ENCODE data around the gene SETD3. TPM values are rescaled to one million over a fixed set of nuclear protein-coding genes. Genes with fewer than 3 reads are reported as not detected.

The SETD3 gene
- total RNA-seq, 1 donor from 2014 or later, result 46.0 TPM

DNA sequence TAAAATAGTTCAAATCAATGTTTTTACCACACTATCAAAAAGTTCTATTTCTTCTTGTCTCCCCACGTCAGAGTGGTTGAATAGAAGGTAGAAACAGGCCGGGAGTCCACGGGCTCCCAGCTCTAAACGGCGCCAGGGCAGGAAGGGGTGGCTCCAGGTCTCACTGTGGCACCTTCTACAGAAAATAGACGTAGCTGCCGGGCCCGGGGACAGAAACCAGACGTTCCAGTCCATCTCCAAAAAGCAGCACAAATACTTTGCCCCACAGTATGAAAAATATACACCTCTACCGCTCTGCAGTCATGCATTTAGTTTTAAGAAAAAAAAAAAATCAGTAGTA lies 31.4 kb upstream of the SETD3 start:
- Mint-ChIP-seq H3K4me1 (ENCODE audit: low read depth) (peaks cover 4% of the 10 kb centered on the region), H3K36me3 (ENCODE audit: insufficient read depth) (peaks cover 7% of the 10 kb centered on the region), H3K27me3 (no peaks in the 10 kb centered on the region), H3K9me3 (ENCODE audit: low read depth) (no peaks in the 10 kb centered on the region), H3K4me3 (ENCODE audit: low read depth) (no peak overlapping the region), H3K27ac (peak overlapping the region; percentile 45)
- TF ChIP-seq, protein P1, sequence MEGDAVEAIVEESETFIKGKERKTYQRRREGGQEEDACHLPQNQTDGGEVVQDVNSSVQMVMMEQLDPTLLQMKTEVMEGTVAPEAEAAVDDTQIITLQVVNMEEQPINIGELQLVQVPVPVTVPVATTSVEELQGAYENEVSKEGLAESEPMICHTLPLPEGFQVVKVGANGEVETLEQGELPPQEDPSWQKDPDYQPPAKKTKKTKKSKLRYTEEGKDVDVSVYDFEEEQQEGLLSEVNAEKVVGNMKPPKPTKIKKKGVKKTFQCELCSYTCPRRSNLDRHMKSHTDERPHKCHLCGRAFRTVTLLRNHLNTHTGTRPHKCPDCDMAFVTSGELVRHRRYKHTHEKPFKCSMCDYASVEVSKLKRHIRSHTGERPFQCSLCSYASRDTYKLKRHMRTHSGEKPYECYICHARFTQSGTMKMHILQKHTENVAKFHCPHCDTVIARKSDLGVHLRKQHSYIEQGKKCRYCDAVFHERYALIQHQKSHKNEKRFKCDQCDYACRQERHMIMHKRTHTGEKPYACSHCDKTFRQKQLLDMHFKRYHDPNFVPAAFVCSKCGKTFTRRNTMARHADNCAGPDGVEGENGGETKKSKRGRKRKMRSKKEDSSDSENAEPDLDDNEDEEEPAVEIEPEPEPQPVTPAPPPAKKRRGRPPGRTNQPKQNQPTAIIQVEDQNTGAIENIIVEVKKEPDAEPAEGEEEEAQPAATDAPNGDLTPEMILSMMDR (IDR thresholded peaks at IDR 0.05; ENCODE audit: unreplicated experiment), result no peak
- no peak for DNase-seq (ENCODE audit: low spot score, unreplicated experiment)

DNA sequence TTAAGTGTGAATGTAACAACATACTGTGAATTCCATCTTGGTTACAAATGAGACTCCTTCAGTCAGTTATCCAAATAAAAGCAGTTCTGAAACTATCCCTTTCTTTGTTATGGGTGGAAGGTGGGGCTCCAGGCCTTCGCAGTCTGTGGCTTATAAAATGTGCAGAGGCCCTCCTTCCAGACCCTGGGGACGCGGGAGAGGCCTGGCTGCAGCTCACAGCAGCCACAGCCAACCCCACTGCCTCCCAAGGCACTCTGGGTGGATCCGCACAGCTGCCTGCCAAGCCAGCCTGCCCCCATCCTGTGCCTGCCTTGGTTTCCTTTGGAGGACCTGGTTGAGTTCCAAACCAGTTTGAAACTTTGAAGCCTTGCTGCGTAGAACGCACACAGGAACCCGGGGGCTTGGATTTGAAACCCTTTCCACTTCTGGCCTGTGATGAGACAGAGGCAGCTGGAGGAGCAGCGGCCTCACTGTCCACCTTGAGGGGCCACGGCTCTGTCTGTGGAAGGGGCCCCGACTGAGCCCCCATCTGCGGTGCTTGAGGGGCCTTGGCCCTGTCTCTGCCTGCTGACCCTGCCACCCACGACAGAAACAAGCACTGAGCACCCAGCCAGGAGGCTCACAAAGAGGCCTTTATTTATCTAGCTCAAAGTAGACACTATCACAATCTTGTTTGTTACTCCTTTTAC lies 30.9 kb upstream of the SETD3 start:
- Mint-ChIP-seq H3K36me3 (ENCODE audit: insufficient read depth) (peaks cover 11% of the 10 kb centered on the region), H3K4me1 (ENCODE audit: low read depth) (peaks cover 4% of the 10 kb centered on the region), H3K27me3 (no peaks in the 10 kb centered on the region), H3K27ac (no peak overlapping the region), H3K9me3 (ENCODE audit: low read depth) (no peaks in the 10 kb centered on the region), H3K4me3 (ENCODE audit: low read depth) (no peak overlapping the region)
- TF ChIP-seq, protein P1 (IDR thresholded peaks at IDR 0.05; ENCODE audit: unreplicated experiment), result no peak
- DNase-seq (ENCODE audit: low spot score, unreplicated experiment), result peak; percentile 2

DNA sequence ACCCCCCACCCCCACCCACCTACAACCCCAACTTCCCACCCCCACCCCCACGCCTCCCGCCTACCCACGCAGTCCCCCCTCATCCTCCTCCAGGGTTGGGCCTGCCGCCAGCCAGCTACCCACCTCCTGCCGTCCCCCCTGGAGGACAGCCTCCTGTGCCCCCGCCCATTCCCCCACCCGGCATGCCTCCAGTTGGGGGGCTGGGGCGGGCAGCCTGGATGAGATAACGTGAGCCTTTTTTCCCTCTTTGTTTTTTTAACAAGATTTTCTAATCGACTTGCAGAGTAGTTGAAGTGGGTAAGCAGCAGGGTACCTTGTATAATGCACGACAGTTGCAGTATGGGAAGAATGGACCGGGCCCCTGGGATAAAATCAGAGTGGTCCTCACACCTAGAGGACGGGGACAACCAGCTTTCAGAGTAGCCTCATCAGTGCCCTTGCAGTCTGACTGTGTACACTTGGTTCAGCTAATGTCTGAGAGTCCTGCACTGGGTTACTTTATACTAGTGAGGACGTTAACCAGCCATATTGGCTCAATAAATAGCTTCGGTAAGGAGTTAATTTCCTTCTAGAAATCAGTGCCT lies 30.0 kb upstream of the SETD3 start:
- H3K9me3 Mint-ChIP-seq (ENCODE audit: low read depth), result no peaks in the 10 kb centered on the region
- H3K27ac Mint-ChIP-seq, result no peak overlapping the region
- TF ChIP-seq, protein P1 (IDR thresholded peaks at IDR 0.05; ENCODE audit: unreplicated experiment), result no peak
- H3K4me1 Mint-ChIP-seq (ENCODE audit: low read depth), result peaks cover 4% of the 10 kb centered on the region
- no peak for DNase-seq (ENCODE audit: low spot score, unreplicated experiment)
- H3K36me3 Mint-ChIP-seq (ENCODE audit: insufficient read depth), result peaks cover 18% of the 10 kb centered on the region
- no peak overlapping the region for H3K4me3 Mint-ChIP-seq (ENCODE audit: low read depth)
- H3K27me3 Mint-ChIP-seq, result no peaks in the 10 kb centered on the region

GRCh38 chr14:99509871-99510555 lies 29.4 kb upstream of the SETD3 start:
- H3K4me3 Mint-ChIP-seq (ENCODE audit: low read depth), result no peak overlapping the region
- no peak overlapping the region for H3K27ac Mint-ChIP-seq
- no peaks in the 10 kb centered on the region for H3K27me3 Mint-ChIP-seq
- peaks cover 21% of the 10 kb centered on the region for H3K36me3 Mint-ChIP-seq (ENCODE audit: insufficient read depth)
- H3K4me1 Mint-ChIP-seq (ENCODE audit: low read depth), result peaks cover 4% of the 10 kb centered on the region
- H3K9me3 Mint-ChIP-seq (ENCODE audit: low read depth), result no peaks in the 10 kb centered on the region
- DNase-seq (ENCODE audit: low spot score, unreplicated experiment), result no peak
- TF ChIP-seq, protein P1 (IDR thresholded peaks at IDR 0.05; ENCODE audit: unreplicated experiment), result no peak

- no peak overlapping the region for H3K4me3 Mint-ChIP-seq (ENCODE audit: low read depth)
- no peak overlapping the region for H3K27ac Mint-ChIP-seq
- no peaks in the 10 kb centered on the region for H3K9me3 Mint-ChIP-seq (ENCODE audit: low read depth)
- no peaks in the 10 kb centered on the region for H3K27me3 Mint-ChIP-seq
- H3K36me3 Mint-ChIP-seq (ENCODE audit: insufficient read depth), result peaks cover 27% of the 10 kb centered on the region
- TF ChIP-seq, protein P1 (IDR thresholded peaks at IDR 0.05; ENCODE audit: unreplicated experiment), result no peak
- H3K4me1 Mint-ChIP-seq (ENCODE audit: low read depth), result peaks cover 4% of the 10 kb centered on the region
- no peak for DNase-seq (ENCODE audit: low spot score, unreplicated experiment)
Observed at GRCh38 chr14:99508896-99509629, 28.4 kb upstream of the SETD3 start.
